Epidermal melanocyte (primary cell): ENCODE results near the gene PACS2.
"Not testable (repeated sequence)": the region's sequence is repeated elsewhere in the genome, so short reads cannot be mapped to it uniquely, and the experiment has no call there.

Experiments
- DNase-seq: peaks from one replicate; pipeline ENCODE4 v3.0.0; 2011; ENCODE audit warnings: low spot score; ENCODE audit not compliant: insufficient read length

PACS2 gene

DNA sequence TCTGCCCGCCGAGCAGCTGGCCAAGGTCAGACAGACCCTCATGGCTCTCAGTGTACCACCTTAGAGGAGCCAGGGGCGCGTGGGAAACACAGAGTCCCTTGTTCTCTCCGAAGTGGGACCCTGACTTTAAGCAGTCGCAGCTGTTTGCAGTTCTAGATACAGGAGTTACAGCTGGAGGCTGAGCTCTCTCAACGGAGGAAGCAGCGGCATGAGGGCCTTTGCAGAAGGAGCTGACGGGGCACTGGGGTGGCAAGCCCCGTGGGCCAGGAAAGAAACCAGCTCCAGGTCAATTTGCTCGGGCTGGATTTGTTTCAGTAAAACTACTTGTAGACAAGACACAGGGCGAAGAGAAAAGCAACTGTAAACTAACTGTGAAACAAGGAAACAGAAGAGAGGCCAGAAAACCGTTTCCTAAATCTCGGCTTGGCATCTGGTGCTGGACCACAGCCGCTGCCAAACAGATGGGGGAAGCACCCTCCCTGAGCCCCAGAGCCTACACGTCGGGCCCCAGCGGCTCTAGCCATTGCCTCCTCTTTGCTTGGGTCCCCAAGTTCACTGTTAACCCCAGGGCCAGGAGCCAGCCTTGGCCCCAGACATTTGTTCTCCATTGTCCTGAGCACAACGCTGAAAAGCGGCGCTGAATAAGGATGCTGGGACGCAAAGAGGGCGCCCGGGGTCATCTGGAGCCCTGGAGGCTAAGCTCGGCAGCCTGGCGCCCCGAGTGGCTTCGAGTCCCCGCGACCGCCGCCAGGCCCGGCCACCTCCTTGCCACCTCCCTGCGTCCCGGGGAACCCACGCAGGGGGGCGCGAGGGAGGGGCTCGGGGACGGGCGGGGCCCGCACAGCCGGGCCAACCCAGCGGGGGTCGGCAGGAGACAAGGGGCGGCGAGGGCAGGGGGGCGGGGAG lies 914 bp upstream of the PACS2 start:
- no peak for DNase-seq

- DNase-seq: no peak
Measured at GRCh38 chr14:105315211-105315721, 718 bp downstream of the PACS2 start.

DNA sequence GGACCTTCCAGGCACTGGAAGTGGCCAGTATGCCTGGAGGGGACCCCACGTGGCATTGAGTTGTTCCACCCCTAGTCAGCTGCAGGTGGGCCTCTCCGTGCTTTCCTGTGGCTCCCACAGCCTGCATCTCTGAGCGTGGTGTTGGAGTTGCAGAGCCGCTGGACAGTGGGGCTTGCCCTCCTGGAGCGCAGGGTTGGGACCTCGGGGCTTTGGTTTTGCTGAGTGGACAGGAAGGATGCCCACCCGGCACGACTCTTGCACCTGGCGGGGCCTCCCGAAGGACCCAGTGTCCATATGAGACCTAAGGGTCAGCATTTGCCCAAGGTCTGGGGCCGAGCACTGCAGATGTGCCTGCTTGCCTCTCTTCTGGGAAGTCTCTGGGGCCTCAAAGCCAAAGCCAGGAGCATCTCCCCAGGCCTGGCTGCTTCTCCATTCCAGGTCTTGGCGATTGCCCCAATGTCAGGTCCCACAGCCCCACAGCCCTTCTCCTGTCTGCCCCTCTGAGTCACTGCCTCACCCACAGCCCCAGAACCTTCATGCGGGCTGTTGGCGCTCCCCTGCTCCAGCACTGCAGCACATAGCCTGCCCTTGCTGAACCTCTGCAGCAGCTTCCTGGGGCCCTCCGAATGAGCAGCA lies 1.5 kb downstream of the PACS2 start:
- no peak for DNase-seq

DNA sequence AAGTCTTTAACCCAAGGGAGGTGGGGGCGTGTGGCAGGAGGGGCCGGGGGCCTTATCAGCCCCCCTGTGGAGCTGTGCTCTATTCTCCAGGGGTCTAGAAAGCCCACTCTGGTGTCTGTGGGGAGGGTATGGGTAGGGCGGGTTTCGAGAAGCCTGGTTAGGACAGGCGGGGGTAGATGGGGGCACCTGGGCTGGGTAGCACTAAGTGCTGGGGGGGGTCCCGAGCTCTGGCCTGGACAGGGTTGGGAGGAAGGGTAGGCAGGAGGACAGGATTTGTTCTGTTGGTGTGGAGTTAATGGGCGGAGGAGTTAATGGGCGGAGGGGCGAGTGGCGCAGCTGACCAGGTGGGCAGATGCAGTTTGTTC lies 2.0 kb downstream of the PACS2 start:
- DNase-seq: no peak

- no peak for DNase-seq
Measured at GRCh38 chr14:105316968-105317510, 2.5 kb downstream of the PACS2 start.

GRCh38 chr14:105317546-105317945 lies 3.0 kb downstream of the PACS2 start:
- no peak for DNase-seq

GRCh38 chr14:105322791-105323556 lies 8.4 kb downstream of the PACS2 start:
- no peak for DNase-seq

DNA sequence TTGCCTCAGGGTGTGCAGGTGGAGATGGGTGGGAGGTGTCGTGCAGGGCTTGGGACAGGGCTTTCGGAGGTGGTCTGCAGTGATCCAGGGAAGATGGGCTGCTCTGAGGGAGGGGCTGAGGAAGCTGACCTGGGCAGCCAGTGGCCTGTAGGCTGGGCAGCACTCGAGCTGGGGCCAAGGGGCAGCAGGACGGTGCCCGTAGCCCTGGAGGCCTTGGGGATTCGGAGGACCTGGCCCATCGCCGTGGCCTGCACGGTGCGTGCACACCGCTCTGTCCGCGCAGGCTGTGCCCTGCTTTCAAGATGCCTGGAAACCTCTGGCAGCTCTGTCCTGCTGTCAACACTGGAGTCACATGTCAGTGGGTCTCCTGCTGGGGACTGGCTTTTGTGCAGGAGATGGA lies 9.1 kb downstream of the PACS2 start:
- no peak for DNase-seq

GRCh38 chr14:105324080-105324778 lies 9.7 kb downstream of the PACS2 start:
- no peak for DNase-seq

- DNase-seq: no peak
Measured at GRCh38 chr14:105324871-105325270, 10.3 kb downstream of the PACS2 start.

- no peak for DNase-seq
Measured at GRCh38 chr14:105325303-105325702, 10.8 kb downstream of the PACS2 start.

GRCh38 chr14:105325716-105326567 lies 11.4 kb downstream of the PACS2 start:
- no peak for DNase-seq

GRCh38 chr14:105326568-105326867 lies 12.0 kb downstream of the PACS2 start:
- no peak for DNase-seq

GRCh38 chr14:105326891-105327694 lies 12.5 kb downstream of the PACS2 start:
- no peak for DNase-seq

DNA sequence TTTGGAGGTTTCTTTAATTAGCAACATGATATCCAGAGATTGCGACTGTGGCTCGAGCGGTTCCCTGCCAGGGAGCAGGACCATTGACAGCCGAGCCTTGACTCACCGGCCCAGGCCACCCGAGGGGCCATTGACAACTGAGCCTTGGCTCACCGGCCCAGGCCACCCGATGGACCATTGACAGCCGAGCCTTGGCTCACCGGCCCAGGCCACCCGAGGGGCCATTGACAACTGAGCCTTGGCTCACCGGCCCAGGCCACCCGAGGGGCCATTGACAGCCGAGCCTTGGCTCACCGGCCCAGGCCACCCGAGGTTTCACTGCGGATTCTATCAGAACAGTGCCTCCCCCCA lies 13.1 kb downstream of the PACS2 start:
- not testable (repeated sequence) for DNase-seq

DNA sequence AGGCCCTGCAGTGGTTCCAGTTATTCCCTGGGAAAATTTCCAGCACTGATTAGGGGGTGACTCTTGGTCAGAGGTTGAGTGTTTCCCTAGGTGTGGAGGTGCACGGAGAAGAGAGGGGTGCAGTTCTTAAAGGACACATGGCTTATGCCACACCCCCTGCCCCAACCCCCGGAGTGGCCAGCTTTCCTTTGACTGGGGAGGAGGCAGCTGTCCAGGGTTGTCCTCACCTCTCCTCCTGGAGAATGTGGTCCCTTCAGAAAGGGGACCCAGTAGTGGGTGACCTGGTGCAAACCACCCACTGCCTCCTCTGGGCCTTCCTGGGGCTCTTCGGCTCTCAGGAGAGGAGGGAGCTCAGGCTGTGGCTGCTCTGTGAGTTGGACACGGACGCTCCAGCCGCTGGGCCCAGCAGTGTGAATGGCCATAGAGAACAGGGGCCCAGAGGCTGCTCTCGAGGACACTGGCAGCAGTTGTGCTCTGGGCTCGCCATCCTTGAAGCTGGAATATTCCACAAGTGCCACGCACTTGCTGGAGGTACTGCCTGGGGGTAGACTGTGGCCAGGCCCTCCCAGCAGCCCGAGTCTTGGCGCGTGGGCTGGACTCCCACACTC lies 13.6 kb downstream of the PACS2 start:
- no peak for DNase-seq

DNA sequence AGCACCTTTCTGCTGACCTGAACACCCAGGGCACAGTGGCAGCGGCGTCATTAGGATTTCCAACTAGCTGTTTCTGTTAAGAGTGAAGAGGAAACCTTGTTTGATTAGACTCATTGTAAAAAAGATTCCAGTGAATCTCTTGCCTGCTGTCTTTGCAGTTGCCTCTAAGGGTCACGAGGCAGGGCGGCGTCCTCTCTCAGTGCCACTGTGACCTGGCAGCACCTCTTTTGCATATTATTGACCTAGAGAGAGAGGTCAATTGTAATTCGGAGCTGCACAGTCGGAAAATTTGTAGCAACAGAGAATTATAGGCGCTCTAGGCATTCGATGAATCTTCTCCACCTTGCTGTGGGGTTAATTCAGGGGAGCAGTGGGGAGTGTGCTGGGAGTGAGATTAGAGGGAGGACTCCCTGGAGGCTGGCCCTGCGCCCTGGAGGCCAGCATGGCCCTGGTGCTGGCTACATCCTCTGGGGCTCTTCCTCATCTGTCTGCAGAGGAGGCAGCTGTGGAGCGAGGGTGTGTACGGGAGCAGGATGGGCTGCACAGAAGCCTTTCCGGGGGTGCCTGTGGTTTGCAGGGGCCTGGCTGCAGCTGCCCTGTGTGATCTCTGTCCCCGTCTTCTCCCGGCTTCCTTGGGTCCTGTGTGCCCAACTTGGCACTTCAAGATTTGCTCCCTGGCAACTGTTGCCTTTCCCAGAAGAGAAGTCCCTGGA lies 14.3 kb downstream of the PACS2 start:
- DNase-seq: no peak

- no peak for DNase-seq
Measured at GRCh38 chr14:105329411-105330150, 15.0 kb downstream of the PACS2 start.
